NCI-H1417 (cell line): Measurements from ENCODE around the gene CCDC127.
"Not testable (repeated sequence)": the region's sequence is repeated elsewhere in the genome, so short reads cannot be mapped to it uniquely, and the experiment has no call there.

Experiments used
- DNase-seq, 3 experiments: peaks; one replicate each; lab custom pipeline; 2025; lab: John Stamatoyannopoulos, UW

The CCDC127 gene

GRCh38 chr5:234450-234849 lies 16.5 kb upstream of the CCDC127 start:
- no peak for DNase-seq

- DNase-seq = not testable (repeated sequence)
Measured at GRCh38 chr5:233426-233825, 15.5 kb upstream of the CCDC127 start.

GRCh38 chr5:231661-232060 lies 13.7 kb upstream of the CCDC127 start:
- no peak for DNase-seq

GRCh38 chr5:230711-231110 lies 12.8 kb upstream of the CCDC127 start:
- DNase-seq = no peak

- no peak for DNase-seq
Measured at GRCh38 chr5:228886-229285, 10.9 kb upstream of the CCDC127 start.

- DNase-seq = not testable (repeated sequence)
Measured at GRCh38 chr5:227375-227774, 9.4 kb upstream of the CCDC127 start.

- no peak for DNase-seq
Measured at GRCh38 chr5:225334-225733, 7.4 kb upstream of the CCDC127 start.

GRCh38 chr5:223791-224190 lies 5.8 kb upstream of the CCDC127 start:
- no peak for DNase-seq

- not testable (repeated sequence) for DNase-seq
Measured at GRCh38 chr5:222951-223715, 5.2 kb upstream of the CCDC127 start.

- no peak for DNase-seq
Measured at GRCh38 chr5:219991-220390, 2.0 kb upstream of the CCDC127 start.

GRCh38 chr5:219460-219863 lies 1.5 kb upstream of the CCDC127 start:
- DNase-seq = peak in 1 of 3 experiments; percentile 21

GRCh38 chr5:218457-219291 lies 721 bp upstream of the CCDC127 start:
- DNase-seq = peak in 2 of 3 experiments; percentile 67 to 71

- DNase-seq = not testable (repeated sequence)
Measured at GRCh38 chr5:216076-216475, 1.9 kb downstream of the CCDC127 start.

GRCh38 chr5:215256-215655 lies 2.7 kb downstream of the CCDC127 start:
- not testable (repeated sequence) for DNase-seq

GRCh38 chr5:213803-214395 lies 4.1 kb downstream of the CCDC127 start:
- DNase-seq = no peak

GRCh38 chr5:208449-209114 lies 9.4 kb downstream of the CCDC127 start:
- DNase-seq = no peak

GRCh38 chr5:207599-207998 lies 10.4 kb downstream of the CCDC127 start:
- DNase-seq = no peak

- no peak for DNase-seq
Measured at GRCh38 chr5:206927-207536, 10.9 kb downstream of the CCDC127 start.

GRCh38 chr5:206406-206805 lies 11.5 kb downstream of the CCDC127 start:
- no peak for DNase-seq

GRCh38 chr5:204966-205670 lies 12.8 kb downstream of the CCDC127 start:
- no peak for DNase-seq

GRCh38 chr5:204462-204861 lies 13.5 kb downstream of the CCDC127 start:
- DNase-seq = no peak
